Immature natural killer cell (primary cell): ENCODE measurements around the gene TOP2A. TPM values are rescaled to one million over a fixed set of nuclear protein-coding genes. Genes with fewer than 3 reads are reported as not detected.

ENCODE experiments used
- DNase-seq, 3 donors: peaks; one replicate each; pipeline ENCODE4 v3.0.0; 2022; ENCODE audit warnings: mixed read lengths in 1 of 3
- H3K27ac Mint-ChIP-seq, 6 donors: one replicate each; pipeline ENCODE4 v1.8.0; 2020; ENCODE audit warnings: mixed read lengths in 6 of 6, mild to moderate bottlenecking in 5 of 6, inconsistent platforms in 4 of 6, moderate library complexity in 3 of 6
- H3K27me3 Mint-ChIP-seq, 3 donors: one replicate each; pipeline ENCODE4 v1.8.0; 2020 to 2021; ENCODE audit warnings: low read depth in 3 of 3, mild to moderate bottlenecking in 3 of 3, mixed read lengths in 3 of 3, moderate library complexity in 3 of 3, inconsistent platforms in 1 of 3
- H3K36me3 Mint-ChIP-seq, 3 donors: one replicate each; pipeline ENCODE4 v1.8.0; 2020; ENCODE audit warnings: mixed read lengths in 3 of 3, inconsistent platforms in 2 of 3, mild to moderate bottlenecking in 2 of 3
- H3K4me1 Mint-ChIP-seq, 2 donors: one replicate each; pipeline ENCODE4 v1.8.0; 2020; ENCODE audit warnings: inconsistent platforms in 2 of 2, mild to moderate bottlenecking in 2 of 2, mixed read lengths in 2 of 2, moderate library complexity in 1 of 2
- H3K4me3 Mint-ChIP-seq, 5 donors: one replicate each; pipeline ENCODE4 v1.8.0; 2020; ENCODE audit warnings: mild to moderate bottlenecking in 5 of 5, mixed read lengths in 5 of 5, inconsistent platforms in 3 of 5, moderate library complexity in 3 of 5
- H3K9me3 Mint-ChIP-seq, 6 donors: one replicate each; pipeline ENCODE4 v1.8.0; 2020; ENCODE audit warnings: mild to moderate bottlenecking in 6 of 6, mixed read lengths in 6 of 6, inconsistent platforms in 4 of 6, moderate library complexity in 3 of 6
- polyA plus RNA-seq, 3 donors: library from polyadenylated mRNA; unstranded; fragments of 300-500 nt; fragmentation: Illumina TruSeq; gene quantifications; one replicate each; pipeline ENCODE4 v1.2.3, GENCODE V29; 2021

TOP2A gene
- polyA plus RNA-seq, 3 donors from 2014 or later, result 0.80 to 2.4 (median 2.2) TPM

DNA sequence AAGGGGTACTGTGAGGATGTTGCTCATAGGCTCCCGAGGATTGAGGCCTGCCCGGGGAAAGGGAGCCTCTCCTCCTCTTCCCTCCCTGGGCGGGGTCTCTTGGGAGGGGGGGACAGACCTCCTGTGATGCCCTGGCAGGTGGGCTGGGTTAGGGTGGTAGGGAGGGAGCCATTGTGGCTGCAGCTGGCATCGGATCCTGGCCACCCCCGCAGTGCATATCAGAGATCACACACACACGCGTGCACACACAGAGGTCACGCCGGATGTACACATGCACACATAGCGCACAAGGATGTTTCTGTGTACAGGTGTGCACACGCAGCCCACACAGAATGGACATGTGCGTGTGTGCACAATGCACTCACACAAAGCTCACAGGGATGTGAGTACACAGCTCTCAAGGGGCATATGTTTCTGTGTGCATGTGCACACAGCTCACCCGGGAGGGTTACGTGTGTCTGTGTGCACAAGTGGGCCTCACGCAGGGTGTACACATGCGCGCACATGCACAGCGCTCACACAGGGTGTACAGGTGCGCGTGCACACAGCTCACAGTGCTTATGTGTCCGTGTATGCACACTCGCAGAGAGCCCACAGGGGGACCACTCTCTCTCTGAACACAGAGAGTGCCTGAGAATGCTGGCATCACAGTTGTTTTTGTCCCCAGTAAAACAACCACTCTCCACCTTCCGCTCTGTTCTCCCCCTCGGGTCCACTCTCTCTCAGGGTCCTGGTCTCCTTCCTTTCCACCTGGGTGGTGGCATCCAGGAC, 55.6 kb downstream of the TOP2A start:
- Mint-ChIP-seq H3K27me3 (peaks cover 1 to 8% (median 3%) of the 10 kb centered on the region in 3 donors), H3K4me3 (peak overlapping the region; percentile 24 to 73 (median 51)), H3K9me3 (no peaks in the 10 kb centered on the region), H3K36me3 (no peaks in the 10 kb centered on the region), H3K27ac (no peak overlapping the region), H3K4me1 (peaks cover 5 to 7% of the 10 kb centered on the region in 2 donors)
- DNase-seq, result no peak

DNA sequence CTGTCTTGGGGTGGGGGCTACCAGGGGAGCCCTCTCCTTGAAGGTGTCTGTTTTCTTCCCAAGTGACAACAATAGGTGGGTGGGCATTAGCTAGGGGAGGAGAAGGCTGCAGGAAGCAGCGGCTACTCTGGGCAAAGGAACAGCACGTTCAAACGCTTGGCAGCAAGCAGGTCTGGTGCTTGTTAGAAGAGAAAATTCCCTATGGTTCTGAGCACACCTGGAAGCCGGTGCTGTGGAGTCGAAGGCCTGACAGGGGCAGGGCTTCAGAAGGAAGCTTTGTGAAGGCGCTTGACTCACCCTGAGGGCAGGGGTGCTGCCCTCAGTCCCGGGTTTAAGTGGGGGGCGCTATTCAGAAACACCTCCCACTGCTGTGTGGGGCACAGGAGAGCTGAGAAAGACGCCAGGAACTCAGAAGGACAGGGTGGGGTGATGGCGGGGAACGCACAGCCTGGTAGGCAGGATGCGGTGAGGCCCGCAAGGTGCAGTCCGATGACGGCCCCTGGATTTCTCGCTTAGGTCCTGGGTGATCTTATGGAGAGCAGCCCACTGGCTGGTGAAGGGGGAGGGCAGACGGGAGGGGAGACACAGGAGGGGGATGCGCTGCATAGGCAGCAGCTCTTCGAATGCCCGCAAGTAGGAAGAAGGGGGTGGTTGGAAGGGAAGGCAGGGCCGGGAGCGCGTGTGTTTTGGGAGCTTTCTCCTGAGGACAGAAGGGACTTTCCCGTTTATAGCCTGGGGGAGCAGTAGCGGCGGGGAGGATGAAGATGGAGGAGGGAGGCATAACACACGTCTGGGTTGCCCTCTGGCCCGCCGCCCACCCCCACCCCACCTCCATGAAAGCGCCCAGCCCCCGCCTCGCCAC, 56.4 kb downstream of the TOP2A start:
- H3K27ac Mint-ChIP-seq, result no peak overlapping the region
- no peak for DNase-seq

DNA sequence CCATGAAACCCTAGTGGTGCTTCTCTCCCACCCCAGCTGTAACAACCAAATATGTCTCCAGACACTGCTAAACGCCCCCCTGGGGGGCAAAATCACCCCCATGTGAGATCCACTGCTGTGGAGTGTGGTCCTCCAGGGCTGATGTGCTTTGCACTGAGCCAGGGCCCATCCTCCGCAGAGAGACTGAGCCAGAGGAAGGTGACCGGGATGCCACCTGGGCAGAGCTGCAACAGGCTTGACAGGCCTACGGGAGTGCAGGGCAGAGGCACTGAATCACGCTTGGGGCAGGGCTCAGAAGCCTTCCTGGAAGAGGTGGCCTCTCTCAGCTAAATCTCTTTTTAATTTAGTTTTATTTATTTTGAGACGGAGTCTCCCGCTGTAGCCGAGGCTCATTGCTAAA, 57.6 kb downstream of the TOP2A start:
- no peak for DNase-seq
- Mint-ChIP-seq H3K36me3 (peaks cover 0 to 3% (median 0%) of the 10 kb centered on the region in 3 donors), H3K4me3 (no peak overlapping the region), H3K4me1 (peaks cover 5 to 8% of the 10 kb centered on the region in 2 donors), H3K9me3 (no peaks in the 10 kb centered on the region), H3K27ac (no peak overlapping the region), H3K27me3 (peaks cover 1 to 8% (median 3%) of the 10 kb centered on the region in 3 donors)

More for the DNA sequence above, 56.4 kb downstream of the TOP2A start:
- H3K9me3 Mint-ChIP-seq, result no peaks in the 10 kb centered on the region
- H3K4me3 Mint-ChIP-seq, result peak overlapping the region in 4 of 5 donors; percentile 18 to 54 (median 28)
- H3K4me1 Mint-ChIP-seq, result peaks cover 5 to 7% of the 10 kb centered on the region in 2 donors
- no peaks in the 10 kb centered on the region for H3K36me3 Mint-ChIP-seq
- H3K27me3 Mint-ChIP-seq, result peaks cover 1 to 8% (median 3%) of the 10 kb centered on the region in 3 donors

DNA sequence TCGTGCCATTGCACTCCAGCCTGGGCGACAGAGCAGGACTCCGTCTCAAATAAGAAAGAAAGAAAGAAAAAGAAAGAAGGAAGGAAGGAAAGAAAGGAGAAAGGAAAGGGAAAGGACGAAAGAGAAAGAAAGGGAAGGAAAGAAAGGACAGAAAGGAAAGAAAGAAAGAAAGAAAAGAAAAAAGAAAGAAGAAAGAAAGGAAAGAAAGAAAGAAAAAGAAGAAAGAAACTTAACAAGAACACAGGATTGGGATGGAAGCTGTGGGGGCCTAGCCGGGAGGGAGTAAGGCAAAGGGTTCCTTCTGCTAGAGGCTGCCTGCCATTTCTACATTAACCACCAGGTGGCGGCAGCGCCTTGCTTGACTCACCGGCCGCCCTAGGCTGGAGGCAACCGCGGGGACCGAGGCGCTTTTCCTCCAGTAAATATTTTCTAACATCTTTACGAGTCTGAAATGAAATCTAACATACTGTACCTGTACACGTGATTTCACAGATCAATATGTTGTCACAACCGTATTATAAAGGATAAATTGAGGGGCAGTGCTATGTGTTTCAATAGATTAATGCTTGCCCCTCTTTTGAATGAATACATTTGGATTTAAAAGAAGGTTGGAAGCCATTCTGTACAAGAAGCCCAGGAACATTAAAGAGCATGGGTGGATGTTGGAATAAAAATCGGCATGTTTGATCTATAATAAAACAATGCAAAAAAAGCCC, 59.2 kb downstream of the TOP2A start:
- peaks cover 5 to 8% of the 10 kb centered on the region in 2 donors for H3K4me1 Mint-ChIP-seq
- H3K27me3 Mint-ChIP-seq, result peaks cover 3 to 8% (median 3%) of the 10 kb centered on the region in 3 donors
- no peaks in the 10 kb centered on the region for H3K9me3 Mint-ChIP-seq
- H3K36me3 Mint-ChIP-seq, result peaks cover 0 to 3% (median 0%) of the 10 kb centered on the region in 3 donors
- H3K27ac Mint-ChIP-seq, result peak overlapping the region in 1 of 6 donors; percentile 20
- DNase-seq, result peak; percentile 77 to 81 (median 77)
- H3K4me3 Mint-ChIP-seq, result peak overlapping the region in 2 of 5 donors; percentile 19 to 49

DNA sequence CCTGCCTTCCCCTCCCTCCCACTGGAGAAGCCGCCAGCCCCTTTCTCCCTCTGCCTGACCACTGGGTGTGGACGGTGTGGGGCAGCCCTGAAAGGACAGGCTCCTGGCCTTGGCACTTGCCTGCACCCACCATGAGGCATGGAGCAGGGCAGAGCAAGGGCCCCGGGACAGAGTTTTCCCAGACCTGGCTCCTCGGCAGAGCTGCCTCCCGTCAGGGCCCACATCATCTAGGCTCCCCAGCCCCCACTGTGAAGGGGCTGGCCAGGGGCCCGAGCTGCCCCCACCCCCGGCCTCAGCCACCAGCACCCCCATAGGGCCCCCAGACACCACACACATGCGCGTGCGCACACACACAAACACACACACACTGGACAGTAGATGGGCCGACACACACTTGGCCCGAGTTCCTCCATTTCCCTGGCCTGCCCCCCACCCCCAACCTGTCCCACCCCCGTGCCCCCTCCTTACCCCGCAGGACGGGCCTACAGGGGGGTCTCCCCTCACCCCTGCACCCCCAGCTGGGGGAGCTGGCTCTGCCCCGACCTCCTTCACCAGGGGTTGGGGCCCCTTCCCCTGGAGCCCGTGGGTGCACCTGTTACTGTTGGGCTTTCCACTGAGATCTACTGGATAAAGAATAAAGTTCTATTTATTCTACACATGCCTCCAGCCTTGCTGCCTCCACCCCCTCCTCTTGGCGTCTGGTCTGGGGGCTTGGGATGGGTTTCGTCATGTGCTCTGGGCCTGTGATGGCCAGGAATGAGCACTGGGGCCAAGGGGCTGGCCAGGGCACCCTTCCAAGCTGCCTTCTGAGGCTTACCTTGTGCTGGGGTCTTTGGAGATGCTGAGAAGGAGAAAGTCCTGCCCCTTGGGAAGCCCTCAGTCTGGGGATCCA, 60.5 kb downstream of the TOP2A start:
- no peak for DNase-seq
- Mint-ChIP-seq H3K27ac (no peak overlapping the region), H3K4me3 (no peak overlapping the region)

DNA sequence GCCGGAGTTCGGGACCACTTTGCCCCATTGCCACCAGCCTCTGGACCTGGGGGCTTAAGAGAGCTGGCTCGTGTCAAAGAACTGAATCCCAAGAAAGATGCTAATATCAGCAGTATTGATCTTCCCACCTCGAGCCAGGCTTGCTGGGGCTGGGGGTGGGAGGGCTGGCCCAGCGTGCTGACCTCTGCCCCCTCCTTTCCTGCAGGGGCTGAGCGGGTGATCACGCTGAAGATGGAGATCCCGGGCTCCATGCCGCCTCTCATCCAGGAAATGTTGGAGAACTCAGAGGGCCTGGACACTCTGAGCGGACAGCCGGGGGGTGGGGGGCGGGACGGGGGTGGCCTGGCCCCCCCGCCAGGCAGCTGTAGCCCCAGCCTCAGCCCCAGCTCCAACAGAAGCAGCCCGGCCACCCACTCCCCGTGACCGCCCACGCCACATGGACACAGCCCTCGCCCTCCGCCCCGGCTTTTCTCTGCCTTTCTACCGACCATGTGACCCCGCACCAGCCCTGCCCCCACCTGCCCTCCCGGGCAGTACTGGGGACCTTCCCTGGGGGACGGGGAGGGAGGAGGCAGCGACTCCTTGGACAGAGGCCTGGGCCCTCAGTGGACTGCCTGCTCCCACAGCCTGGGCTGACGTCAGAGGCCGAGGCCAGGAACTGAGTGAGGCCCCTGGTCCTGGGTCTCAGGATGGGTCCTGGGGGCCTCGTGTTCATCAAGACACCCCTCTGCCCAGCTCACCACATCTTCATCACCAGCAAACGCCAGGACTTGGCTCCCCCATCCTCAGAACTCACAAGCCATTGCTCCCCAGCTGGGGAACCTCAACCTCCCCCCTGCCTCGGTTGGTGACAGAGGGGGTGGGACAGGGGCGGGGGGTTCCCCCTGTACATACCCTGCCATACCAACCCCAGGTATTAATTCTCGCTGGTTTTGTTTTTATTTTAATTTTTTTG, 61.6 kb downstream of the TOP2A start:
- Mint-ChIP-seq H3K4me3 (no peak overlapping the region), H3K27ac (no peak overlapping the region), H3K27me3 (peaks cover 3 to 8% (median 5%) of the 10 kb centered on the region in 3 donors), H3K4me1 (peaks cover 5 to 19% of the 10 kb centered on the region in 2 donors), H3K9me3 (no peaks in the 10 kb centered on the region), H3K36me3 (peaks cover 0 to 11% (median 10%) of the 10 kb centered on the region in 3 donors)
- no peak for DNase-seq

More for the DNA sequence above, 60.5 kb downstream of the TOP2A start:
- Mint-ChIP-seq H3K27me3 (peaks cover 3 to 8% (median 5%) of the 10 kb centered on the region in 3 donors), H3K9me3 (no peaks in the 10 kb centered on the region), H3K4me1 (peaks cover 5 to 16% of the 10 kb centered on the region in 2 donors), H3K36me3 (peaks cover 0 to 9% (median 9%) of the 10 kb centered on the region in 3 donors)

DNA sequence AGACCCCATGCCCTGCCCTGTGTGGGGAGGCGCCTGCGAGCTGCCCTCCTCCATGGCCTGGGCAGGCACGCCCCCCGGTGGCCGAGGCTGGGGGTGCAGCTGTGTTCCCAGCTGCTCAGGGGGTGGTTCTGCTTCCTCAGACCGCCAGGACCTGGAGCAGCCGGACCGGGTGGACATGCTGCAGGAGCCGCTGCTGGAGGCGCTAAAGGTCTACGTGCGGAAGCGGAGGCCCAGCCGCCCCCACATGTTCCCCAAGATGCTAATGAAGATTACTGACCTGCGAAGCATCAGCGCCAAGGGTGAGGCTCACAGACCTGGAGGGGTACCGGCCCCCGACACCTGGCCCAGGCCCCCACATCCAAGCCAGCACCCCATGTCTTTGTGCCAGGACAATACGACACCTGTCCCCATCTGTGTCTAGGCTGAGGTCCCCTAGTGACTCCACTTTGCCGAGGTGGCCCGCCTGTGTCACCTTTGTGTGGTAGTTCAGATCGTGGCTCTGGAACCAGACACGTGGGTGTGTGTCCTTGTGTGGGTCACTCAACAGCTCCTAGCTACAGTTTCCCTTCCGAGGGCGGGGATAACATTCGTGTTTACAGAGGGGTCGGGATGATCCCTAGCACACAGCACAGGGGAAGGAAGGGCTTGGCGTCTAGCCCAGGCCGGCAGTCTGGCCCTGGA, 62.4 kb downstream of the TOP2A start:
- no peak overlapping the region for H3K4me3 Mint-ChIP-seq
- no peaks in the 10 kb centered on the region for H3K9me3 Mint-ChIP-seq
- peaks cover 5 to 20% of the 10 kb centered on the region in 2 donors for H3K4me1 Mint-ChIP-seq
- H3K27ac Mint-ChIP-seq, result peak overlapping the region in 4 of 6 donors; percentile 28 to 80 (median 35)
- H3K36me3 Mint-ChIP-seq, result peaks cover 0 to 11% (median 10%) of the 10 kb centered on the region in 3 donors
- peaks cover 3 to 5% (median 4%) of the 10 kb centered on the region in 3 donors for H3K27me3 Mint-ChIP-seq
- peak; percentile 75 to 77 (median 76) for DNase-seq

DNA sequence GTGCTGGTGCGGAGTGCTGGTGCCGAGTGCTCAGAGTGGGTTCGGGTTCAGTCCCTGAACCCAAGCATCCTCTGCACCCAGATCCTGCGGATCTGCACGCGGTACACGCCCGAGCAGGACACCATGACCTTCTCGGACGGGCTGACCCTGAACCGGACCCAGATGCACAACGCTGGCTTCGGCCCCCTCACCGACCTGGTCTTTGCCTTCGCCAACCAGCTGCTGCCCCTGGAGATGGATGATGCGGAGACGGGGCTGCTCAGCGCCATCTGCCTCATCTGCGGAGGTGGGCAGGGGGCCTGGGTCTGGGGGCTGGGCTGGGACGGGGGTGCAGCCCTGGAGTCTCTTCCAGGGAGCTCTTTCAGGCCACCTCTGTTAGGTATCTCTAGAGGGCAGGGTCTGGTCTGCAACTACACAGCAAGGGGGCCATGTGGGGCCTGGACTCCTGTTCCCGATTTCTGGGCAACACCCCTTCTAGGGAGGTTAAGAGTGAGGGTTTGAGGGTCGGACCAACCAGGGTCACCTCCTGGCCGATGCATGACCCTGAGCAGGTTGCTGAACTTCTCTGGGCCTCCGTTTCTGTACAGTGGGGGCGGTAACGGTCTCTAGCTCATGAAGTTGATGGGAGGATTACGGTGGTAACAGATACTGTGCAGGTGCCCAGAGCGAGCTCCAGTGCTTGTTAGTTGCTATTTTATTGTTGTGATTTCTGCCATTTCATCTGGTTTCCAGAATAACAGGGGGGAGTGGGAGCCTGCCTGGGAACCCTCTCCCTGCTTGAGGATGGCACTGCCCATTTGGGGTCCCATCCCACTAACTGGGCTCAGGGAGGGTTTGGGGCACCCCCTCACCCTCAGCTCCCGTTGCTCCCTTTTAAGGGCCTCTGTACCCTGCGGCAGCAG, 63.2 kb downstream of the TOP2A start:
- H3K27ac Mint-ChIP-seq, result peak overlapping the region in 5 of 6 donors; percentile 12 to 40 (median 30)
- peaks cover 0 to 14% (median 10%) of the 10 kb centered on the region in 3 donors for H3K36me3 Mint-ChIP-seq
- DNase-seq, result no peak
- peaks cover 13 to 27% of the 10 kb centered on the region in 2 donors for H3K4me1 Mint-ChIP-seq
- no peak overlapping the region for H3K4me3 Mint-ChIP-seq
- peaks cover 0 to 5% (median 3%) of the 10 kb centered on the region in 3 donors for H3K27me3 Mint-ChIP-seq
- no peaks in the 10 kb centered on the region for H3K9me3 Mint-ChIP-seq

DNA sequence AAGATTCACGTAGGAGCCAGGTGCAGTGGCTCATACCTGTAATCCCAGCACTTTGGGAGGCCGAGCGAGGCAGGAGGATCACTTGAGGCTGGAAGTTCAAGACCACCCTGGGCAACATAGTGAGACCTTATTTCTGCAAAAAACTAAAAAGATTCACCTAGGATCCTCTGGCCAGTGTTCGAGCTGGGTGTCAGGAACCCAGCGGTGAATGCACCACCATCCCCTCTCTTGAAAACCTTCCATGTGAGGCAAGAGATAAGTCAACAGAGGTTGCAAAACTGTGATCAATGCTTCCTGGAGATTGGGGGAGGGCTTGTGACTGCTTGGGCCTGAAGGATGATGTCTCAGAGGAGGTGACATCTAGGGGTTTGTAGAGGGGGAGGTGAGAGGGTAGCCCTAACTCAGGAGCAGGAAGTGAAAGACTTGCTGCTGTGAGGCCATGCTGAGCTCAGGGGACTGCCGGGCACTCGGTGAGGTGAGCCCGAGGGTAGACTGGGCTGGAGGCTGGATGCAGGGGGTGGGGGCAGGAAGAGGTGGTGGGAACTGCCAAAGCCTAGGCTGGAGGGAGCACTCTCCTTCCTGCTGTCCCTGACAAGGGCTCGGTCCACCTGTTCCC, 64.8 kb downstream of the TOP2A start:
- Mint-ChIP-seq H3K4me3 (no peak overlapping the region), H3K27ac (peak overlapping the region in 4 of 6 donors; percentile 9 to 73 (median 29)), H3K27me3 (peaks cover 0 to 5% (median 1%) of the 10 kb centered on the region in 3 donors), H3K36me3 (peaks cover 0 to 18% (median 10%) of the 10 kb centered on the region in 3 donors), H3K9me3 (no peaks in the 10 kb centered on the region), H3K4me1 (peaks cover 23 to 38% of the 10 kb centered on the region in 2 donors)
- no peak for DNase-seq

DNA sequence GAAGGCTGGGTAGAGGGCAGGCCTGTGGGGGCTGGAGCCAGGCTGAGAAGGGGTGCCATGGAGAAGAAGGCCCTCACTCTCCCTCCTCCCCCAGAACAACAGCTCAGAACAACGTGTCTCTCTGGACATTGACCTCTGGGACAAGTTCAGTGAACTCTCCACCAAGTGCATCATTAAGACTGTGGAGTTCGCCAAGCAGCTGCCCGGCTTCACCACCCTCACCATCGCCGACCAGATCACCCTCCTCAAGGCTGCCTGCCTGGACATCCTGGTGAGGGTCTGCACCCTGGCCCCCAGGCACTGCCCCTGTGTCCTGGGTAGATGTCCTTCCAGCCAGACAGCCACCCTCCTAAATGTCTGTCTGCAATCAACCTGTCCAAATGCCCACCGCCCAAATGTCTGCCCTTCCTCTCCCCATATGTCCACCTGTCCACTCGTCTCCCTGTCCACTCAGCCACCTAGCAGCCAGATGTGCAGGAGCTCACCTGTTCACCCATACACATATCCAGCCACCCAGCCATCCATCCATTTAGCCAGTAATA, 65.4 kb downstream of the TOP2A start:
- Mint-ChIP-seq H3K4me1 (peaks cover 28 to 44% of the 10 kb centered on the region in 2 donors), H3K9me3 (no peaks in the 10 kb centered on the region), H3K4me3 (peak overlapping the region in 1 of 5 donors; percentile 26), H3K27ac (peak overlapping the region in 3 of 6 donors; percentile 9 to 73 (median 25)), H3K36me3 (peaks cover 0 to 18% (median 10%) of the 10 kb centered on the region in 3 donors), H3K27me3 (peaks cover 0 to 5% (median 1%) of the 10 kb centered on the region in 3 donors)
- no peak for DNase-seq
